K562 (cell line): ENCODE measurements around the gene ABCC11. TPM values are rescaled to one million over a fixed set of nuclear protein-coding genes. Genes with fewer than 3 reads are reported as not detected.
A peak's percentile ranks its signal among the peaks of the same experiment; 100 is the strongest.

Experiments
- ARID3A ChIP-seq: IDR thresholded peaks from 2 replicates; pipeline ENCODE4 v1.6.1; 2012; ENCODE audit warnings: low read depth, low read length, improper control_type of control experiment, borderline replicate concordance
- CTCFL ChIP-seq: IDR thresholded peaks from 2 replicates; pipeline ENCODE4 v1.6.1; 2011; ENCODE audit warnings: borderline replicate concordance, low read depth, mild to moderate bottlenecking, moderate library complexity, low read length; ENCODE audit not compliant: insufficient read depth, poor library complexity, severe bottlenecking
- HDAC6 ChIP-seq: IDR thresholded peaks from 2 replicates; pipeline ENCODE4 v1.6.1; 2012; ENCODE audit warnings: low read depth, mild to moderate bottlenecking, control low read depth, inconsistent platforms, low read length, moderate library complexity
- POLR2A ChIP-seq: fragments of 450-650 bp; conservative IDR thresholded peaks from 2 replicates; pipeline ENCODE4 v1.6.1; 2016
- SP1 ChIP-seq: sonication (generic); formaldehyde crosslinking; IDR thresholded peaks from 2 replicates; pipeline ENCODE4 v1.8.1; 2022; ENCODE audit warnings: mild to moderate bottlenecking, missing genetic modification reagents
- ZNF561 ChIP-seq: fragments of 450-650 bp; formaldehyde crosslinking; conservative IDR thresholded peaks from 2 replicates; pipeline ENCODE4 v1.4.0; 2020; ENCODE audit warnings: mild to moderate bottlenecking, moderate library complexity
- ZNF639 ChIP-seq, 2 experiments: fragments of 200-800 bp in 1 of 2; sonication (Bioruptor generic) in 1 of 2; sonication (generic) in 1 of 2; formaldehyde crosslinking in 1 of 2; IDR thresholded peaks in 1 of 2; conservative IDR thresholded peaks in 1 of 2; 2 replicates each; pipeline versions ENCODE4 v1.5.0 to v1.6.1; 2016 to 2020; ENCODE audit warnings: missing compliant biosample characterization in 1 of 2, missing genetic modification characterization in 1 of 2, missing genetic modification reagents in 1 of 2
- polyA plus RNA-seq, 8 experiments: library from polyadenylated mRNA; depleted of rRNA in 4 of 8; stranded (reverse) in 5 of 8; unstranded in 3 of 8; fragments of >200 nt; fragmentation: Nextera tagmentation in 2 of 8; fragmentation: Illumina TruSeq in 1 of 8; extraction: Ambion mirVana in 2 of 8; extraction: Trizol in 1 of 8; gene quantifications; 2 replicates each; pipeline versions ENCODE4 v1.2.1 to v1.2.3, GENCODE V29; 2011 to 2014; ENCODE audit warnings: inconsistent platforms in 1 of 8, missing spikeins in 1 of 8
- total RNA-seq, 7 experiments: library from RNA; depleted of rRNA in 6 of 7; stranded (reverse); fragments of >200 nt in 6 of 7; fragmentation: Illumina TruSeq in 2 of 7; extraction: Trizol in 2 of 7; gene quantifications; 2 replicates each; pipeline versions ENCODE4 v1.2.1 to v1.2.3, GENCODE V29; 2011 to 2021; ENCODE audit warnings: low replicate concordance in 1 of 7

Gene ABCC11
- total and polyA plus RNA-seq, 9 of the 15 experiments (the other 6 are each of a cell fraction or from before 2014, with no cell fraction given): 0.04 to 0.14 (median 0.04) TPM; not detected in 6

DNA sequence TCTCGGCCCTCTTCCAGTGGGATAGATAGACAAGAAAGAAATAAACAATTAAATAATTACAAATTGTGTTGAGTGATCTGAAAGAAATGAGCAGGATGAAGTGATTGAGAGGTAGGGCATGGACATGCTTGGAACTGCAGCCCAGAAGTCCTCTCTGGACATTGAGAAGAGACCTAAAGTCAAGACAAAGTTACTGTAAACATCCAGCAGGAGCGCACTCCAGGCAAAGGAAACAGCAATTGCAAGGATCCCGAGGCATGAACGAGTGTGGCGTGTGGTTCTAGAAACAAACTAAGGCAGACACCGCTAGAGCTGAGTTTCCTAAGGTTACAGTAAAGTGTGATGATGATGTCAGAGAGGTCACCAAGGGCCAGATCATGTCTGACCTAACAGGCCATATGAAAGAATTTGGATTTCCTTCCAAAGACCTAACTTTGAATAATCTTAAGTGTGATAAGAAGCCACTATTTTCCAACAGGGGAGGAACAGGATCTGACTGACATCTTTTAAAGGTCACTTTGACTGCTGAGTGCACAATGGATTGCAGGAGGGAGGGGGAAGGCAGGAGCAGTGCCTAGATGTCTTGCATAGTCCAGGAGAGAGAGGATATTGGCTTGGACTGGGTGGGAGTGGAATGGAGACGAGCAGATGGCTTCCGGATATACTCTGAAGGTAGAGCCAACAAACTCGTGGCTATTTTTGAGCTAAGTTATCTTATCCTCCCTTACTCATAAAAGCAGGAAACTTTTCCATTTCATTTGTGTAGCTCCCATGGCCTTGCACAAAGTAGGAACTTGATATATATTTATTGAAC, 110.6 kb downstream of the ABCC11 start (continued):
- peak; percentile 16 for TF ChIP-seq CTCFL
- TF ChIP-seq ZNF639 (CRISPR knock-in tag; conservative IDR thresholded peaks at IDR 0.05 in 1 of 2, IDR thresholded peaks at IDR 0.05 in 1 of 2): no peak
- TF ChIP-seq SP1: no peak
- TF ChIP-seq HDAC6: no peak
- TF ChIP-seq POLR2A: no peak
- no peak for TF ChIP-seq ZNF561 (CRISPR knock-in tag)
- no peak for TF ChIP-seq ARID3A
